PC-9 (cell line): Measurements from ENCODE around the gene UQCC5.

Experiments used
- EZH2 ChIP-seq: fragments of 200-600 bp; sonication (generic); IDR thresholded peaks from 2 replicates; pipeline ENCODE4 v1.8.0; 2017; ENCODE audit warnings: antibody characterized with exemption, low read depth
- TF ChIP-seq, protein P1 (sequence below): fragments of 200-600 bp; sonication (generic); conservative IDR thresholded peaks from 2 replicates; pipeline ENCODE4 v1.6.1; 2017; ENCODE audit warnings: mixed run types, antibody characterized with exemption, mild to moderate bottlenecking, moderate library complexity

DNA sequence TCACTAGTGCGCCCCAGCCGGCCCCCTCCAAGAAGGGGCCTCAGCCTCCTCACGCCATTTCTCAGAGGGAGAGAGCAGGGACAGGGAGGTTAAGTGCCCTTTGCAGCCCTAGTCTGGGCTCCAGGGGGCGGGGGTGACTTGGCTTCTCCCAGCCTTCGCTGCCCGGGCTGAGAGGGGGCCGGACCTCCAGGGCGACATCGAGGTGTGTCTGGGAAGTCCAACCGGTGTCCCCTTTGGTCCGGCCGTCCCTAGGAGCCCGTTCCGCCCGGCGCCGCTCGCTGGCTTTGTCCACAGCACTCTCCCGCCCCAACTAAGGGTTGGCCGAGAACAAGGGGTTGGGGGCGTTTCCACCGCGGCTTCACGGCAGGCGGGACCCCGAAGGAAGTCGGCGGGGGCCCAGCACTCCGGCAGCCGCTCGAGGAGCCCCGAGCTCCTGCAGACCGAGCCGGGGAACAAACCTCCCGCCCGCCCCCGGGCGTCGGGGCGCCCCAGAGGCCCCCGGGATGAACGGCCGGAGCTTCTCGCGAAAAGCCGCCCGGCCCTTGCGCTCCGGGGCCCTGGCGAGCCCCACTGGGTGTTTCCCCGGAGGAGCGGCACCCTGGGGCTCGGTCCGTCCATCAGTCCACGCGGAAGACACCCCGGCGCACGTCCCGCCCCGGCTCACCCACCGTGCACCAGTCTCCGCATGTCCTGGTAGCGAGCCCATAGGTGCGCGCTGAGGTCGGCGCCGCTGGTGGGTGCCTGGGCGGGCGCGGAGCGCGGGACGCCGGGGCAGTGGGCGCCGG, 3.4 kb upstream of the UQCC5 start:
- TF ChIP-seq, protein P1, sequence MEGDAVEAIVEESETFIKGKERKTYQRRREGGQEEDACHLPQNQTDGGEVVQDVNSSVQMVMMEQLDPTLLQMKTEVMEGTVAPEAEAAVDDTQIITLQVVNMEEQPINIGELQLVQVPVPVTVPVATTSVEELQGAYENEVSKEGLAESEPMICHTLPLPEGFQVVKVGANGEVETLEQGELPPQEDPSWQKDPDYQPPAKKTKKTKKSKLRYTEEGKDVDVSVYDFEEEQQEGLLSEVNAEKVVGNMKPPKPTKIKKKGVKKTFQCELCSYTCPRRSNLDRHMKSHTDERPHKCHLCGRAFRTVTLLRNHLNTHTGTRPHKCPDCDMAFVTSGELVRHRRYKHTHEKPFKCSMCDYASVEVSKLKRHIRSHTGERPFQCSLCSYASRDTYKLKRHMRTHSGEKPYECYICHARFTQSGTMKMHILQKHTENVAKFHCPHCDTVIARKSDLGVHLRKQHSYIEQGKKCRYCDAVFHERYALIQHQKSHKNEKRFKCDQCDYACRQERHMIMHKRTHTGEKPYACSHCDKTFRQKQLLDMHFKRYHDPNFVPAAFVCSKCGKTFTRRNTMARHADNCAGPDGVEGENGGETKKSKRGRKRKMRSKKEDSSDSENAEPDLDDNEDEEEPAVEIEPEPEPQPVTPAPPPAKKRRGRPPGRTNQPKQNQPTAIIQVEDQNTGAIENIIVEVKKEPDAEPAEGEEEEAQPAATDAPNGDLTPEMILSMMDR = no peak
- TF ChIP-seq EZH2 = no peak
